ENCODE data around the gene TXNIP.

Gene TXNIP

DNA sequence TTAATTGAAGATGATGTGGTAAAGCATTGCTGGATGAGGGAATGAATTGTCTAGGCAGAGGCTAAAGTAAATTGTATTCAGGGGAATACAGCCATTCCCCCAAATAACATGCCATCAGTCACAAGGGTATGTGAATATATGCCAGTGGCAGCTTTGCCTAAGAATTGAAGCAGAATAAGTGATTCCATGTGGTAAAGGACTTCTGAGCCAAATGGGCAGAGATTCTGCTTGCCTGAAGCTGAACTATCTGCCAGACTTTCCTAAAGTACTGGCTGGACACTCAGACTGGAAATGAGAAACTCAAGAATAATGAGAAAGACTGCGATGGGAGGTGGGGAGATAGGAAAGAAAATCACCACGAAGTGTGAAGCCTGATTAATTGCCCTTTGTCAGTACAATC lies 40.9 kb downstream of the TXNIP start:
- DNase-seq = no peak
- in situ Hi-C loops (cut with MboI; ENCODE audit: low pct_unique_long_range_greater_than_20kb, low sequenced_read_pairs) = no loop called here

DNA sequence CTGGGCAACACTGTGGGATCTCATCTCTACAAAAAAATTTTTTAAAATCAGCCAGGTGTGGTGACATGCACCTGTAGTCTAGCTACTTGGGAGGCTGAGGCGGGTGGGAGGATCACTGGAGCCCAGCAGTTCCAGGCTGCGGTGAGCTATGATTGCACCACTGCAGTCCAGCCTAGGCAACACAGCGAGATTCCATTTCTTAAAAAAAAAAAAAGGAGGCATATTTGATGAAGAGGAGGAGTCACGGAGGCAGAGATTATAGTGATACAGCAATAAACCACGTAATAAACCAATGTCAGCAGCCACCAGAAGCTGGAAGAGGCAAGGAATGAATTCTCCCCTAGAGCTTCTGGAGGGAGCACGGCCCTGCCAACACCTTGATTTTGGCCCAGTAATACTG lies 42.5 kb downstream of the TXNIP start:
- in situ Hi-C loops (cut with MboI; ENCODE audit: low pct_unique_long_range_greater_than_20kb, low sequenced_read_pairs) = no loop called here
- DNase-seq = no peak

DNA sequence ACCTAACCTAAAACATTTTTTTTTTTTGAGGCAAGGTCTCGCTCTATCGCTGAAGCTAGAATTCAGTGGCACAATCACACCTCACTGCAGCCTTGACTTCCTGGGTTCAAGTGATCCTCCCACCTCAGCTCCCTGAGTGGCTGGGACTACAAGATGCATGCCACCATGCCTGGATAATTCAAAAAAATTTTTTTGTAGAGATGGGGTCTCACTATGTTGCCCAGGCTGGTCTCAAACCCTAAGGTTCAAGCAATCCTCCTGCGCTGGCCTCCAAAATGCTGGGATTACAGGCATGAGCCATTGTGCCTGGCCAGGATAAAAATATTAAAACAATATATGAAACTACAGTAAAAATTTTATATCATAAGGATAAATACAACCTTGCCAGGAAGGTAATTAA lies 43.5 kb downstream of the TXNIP start:
- in situ Hi-C loops (cut with MboI; ENCODE audit: low pct_unique_long_range_greater_than_20kb, low sequenced_read_pairs) = no loop called here

DNA sequence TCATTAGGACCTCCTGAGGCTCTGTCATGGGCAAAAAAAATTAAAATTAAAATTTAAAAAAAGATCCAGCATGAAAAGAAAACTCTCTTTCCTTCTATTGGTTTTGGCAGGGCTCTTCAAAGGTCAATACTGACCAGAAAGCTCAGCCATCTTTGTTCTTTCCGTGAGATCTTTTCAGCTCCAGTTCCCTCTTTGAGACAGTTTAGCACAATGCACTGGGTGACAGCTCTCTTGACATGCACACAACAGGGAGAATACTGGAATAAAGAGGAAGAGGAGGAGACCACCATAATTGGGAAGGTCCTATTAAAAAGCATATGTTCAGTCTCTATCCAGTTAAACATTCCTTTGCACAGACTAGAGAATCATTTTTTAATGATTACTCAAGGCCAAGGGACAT lies 44.9 kb downstream of the TXNIP start:
- DNase-seq = no peak
- in situ Hi-C loops (cut with MboI; ENCODE audit: low pct_unique_long_range_greater_than_20kb, low sequenced_read_pairs) = no loop called here

More for the DNA sequence above, 43.5 kb downstream of the TXNIP start:
- no peak for DNase-seq

DNA sequence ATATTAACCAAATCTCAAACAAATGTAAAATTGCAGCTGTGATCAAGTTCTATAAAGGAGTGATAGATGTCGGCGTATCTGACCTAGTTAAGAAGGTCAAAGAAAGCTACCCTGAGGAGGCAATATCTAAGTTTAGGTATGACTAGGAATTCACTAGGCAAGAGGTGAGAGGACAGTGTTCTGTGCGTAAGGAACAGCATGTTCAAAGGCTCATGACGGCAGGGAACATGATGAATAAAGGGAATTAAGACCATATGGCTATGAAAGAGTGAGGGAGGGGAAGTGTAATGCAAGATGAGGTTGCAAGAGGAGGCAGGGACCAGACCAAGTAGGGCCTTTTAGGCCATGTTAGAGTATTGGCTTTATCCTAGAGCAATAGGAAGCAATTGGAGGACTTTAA lies 47.2 kb downstream of the TXNIP start:
- in situ Hi-C loops (cut with MboI; ENCODE audit: low pct_unique_long_range_greater_than_20kb, low sequenced_read_pairs) = no loop called here
- no peak for DNase-seq

- in situ Hi-C loops (cut with MboI; ENCODE audit: low pct_unique_long_range_greater_than_20kb, low sequenced_read_pairs) = no loop called here
- no peak for DNase-seq
These were observed 48.8 kb downstream of the TXNIP start for GRCh38 chr1:145947551-145947950.

DNA sequence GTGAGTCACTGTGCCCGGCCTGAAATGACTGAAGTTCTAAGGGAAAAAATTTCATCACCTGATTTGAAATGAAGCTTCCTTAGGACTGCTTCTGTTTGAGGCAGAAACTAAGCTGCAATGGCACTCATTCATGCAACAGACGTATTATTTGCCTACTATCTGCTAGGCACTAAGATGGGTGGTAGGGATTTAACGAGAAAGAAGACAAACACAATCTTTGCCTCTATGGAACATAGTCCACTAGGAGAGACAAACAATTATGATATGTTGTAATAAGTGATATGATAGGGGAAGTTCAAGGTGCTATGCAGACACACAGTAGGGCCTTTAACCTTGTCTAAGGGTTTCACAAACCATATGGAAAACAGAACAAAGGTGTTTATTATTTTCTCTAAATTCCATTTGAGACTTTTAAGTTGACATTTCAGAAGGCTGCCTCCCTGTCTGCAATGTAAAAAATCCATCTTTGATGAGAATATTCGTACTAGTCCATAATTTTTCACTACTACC lies 49.8 kb downstream of the TXNIP start:
- in situ Hi-C loops (cut with MboI; ENCODE audit: low pct_unique_long_range_greater_than_20kb, low sequenced_read_pairs) = no loop called here
- DNase-seq = no peak

DNA sequence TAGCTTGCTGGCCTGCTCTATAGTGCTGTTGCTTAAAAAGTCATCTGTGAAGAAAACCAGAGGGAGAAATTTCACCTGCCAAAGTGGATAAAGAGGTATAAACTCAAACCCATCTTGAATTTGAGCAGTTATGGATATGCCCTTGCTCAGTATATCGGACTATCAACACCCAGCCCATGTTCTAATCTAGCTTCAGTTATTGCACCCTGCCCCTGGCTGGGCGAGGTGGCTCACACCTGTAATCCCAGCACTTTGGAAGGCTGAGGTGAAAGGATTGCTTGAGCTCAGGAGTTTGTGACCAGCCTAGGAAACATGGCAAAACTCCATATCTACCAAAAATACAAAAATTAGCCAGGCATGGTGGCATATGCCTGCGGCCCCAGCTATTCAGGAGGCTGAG lies 51.8 kb downstream of the TXNIP start:
- in situ Hi-C loops (cut with MboI; ENCODE audit: low pct_unique_long_range_greater_than_20kb, low sequenced_read_pairs) = no loop called here
- DNase-seq = no peak

DNA sequence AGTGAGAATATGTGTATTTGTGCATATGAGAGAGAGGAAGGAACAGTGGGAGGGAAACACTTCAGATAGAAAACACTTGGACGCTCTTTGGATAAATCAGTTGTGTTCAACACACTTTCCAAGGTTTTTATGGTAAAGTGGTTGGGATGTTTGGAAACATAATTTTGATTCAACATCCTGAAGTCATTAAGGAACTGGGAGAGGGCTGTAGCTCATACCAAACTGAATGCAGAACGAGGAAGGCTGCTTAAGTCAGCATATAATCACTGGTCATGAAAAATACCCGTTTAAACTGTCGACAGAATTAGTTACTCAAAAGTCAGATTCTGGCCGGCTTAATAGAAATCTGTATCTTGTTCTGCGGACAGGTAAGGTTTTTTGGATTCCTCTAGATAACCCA lies 53.5 kb downstream of the TXNIP start:
- DNase-seq = no peak
- in situ Hi-C loops (cut with MboI; ENCODE audit: low pct_unique_long_range_greater_than_20kb, low sequenced_read_pairs) = no loop called here
